Neural cell (in vitro differentiated cells): ENCODE data around the gene GLT6D1.

Source experiments
- EZH2 ChIP-seq: fragments of 200-600, 300-800 bp; shearing (Covaris generic), sonication (generic); IDR thresholded peaks from 2 replicates; pipeline ENCODE4 v1.6.1; 2014; ENCODE audit warnings: antibody characterized with exemption, low read length, borderline replicate concordance, mild to moderate bottlenecking; ENCODE audit not compliant: insufficient read depth, poor library complexity, severe bottlenecking
- MXI1 ChIP-seq: fragments of 450-650 bp; conservative IDR thresholded peaks from 2 replicates; pipeline ENCODE4 v1.6.1; 2014; ENCODE audit warnings: antibody characterized with exemption, mild to moderate bottlenecking; ENCODE audit not compliant: poor library complexity, severe bottlenecking
- SMC3 ChIP-seq: fragments of 450-650 bp; conservative IDR thresholded peaks from 2 replicates; pipeline ENCODE4 v1.6.1; 2014; ENCODE audit warnings: antibody characterized with exemption, mild to moderate bottlenecking, moderate library complexity; ENCODE audit not compliant: poor library complexity
- TF ChIP-seq, protein P1 (sequence below): fragments of 450-650 bp; IDR thresholded peaks from 2 replicates; pipeline ENCODE4 v1.5.1; 2014; ENCODE audit warnings: antibody characterized with exemption, mild to moderate bottlenecking, moderate library complexity; ENCODE audit not compliant: poor library complexity, severe bottlenecking

GRCh38 chr9:135655317-135655716 lies 16.0 kb upstream of the GLT6D1 start:
- TF ChIP-seq MXI1 (no peak), EZH2 (no peak), SMC3 (no peak)
- TF ChIP-seq, protein P1, sequence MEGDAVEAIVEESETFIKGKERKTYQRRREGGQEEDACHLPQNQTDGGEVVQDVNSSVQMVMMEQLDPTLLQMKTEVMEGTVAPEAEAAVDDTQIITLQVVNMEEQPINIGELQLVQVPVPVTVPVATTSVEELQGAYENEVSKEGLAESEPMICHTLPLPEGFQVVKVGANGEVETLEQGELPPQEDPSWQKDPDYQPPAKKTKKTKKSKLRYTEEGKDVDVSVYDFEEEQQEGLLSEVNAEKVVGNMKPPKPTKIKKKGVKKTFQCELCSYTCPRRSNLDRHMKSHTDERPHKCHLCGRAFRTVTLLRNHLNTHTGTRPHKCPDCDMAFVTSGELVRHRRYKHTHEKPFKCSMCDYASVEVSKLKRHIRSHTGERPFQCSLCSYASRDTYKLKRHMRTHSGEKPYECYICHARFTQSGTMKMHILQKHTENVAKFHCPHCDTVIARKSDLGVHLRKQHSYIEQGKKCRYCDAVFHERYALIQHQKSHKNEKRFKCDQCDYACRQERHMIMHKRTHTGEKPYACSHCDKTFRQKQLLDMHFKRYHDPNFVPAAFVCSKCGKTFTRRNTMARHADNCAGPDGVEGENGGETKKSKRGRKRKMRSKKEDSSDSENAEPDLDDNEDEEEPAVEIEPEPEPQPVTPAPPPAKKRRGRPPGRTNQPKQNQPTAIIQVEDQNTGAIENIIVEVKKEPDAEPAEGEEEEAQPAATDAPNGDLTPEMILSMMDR: no peak
